IMR-90 (cell line): ENCODE results near the gene FBXO34. TPM values are rescaled to one million over a fixed set of nuclear protein-coding genes. Genes with fewer than 3 reads are reported as not detected.

Experiments
- ATAC-seq: fragments of 200-7000 bp; cut with Tn5 transposase; 2 replicates; pipeline ENCODE4 v1.9.1; 2020; ENCODE audit warnings: low read depth, mild to moderate bottlenecking, moderate library complexity
- BruUV-seq: library from RNA; stranded (reverse); fragments of 400-500 nt; replicated peaks from 2 replicates; lab custom pipeline; 2021; lab: Mats Ljungman, UMichigan
- CTCF ChIA-PET: fragments of 300-600 bp; formaldehyde crosslinking; extraction: SDS; loops from one replicate; lab custom pipeline; 2021; ENCODE audit warnings: antibody characterized with exemption; lab: Yijun Ruan, JAX
- POLR2A ChIA-PET: fragments of 300-600 bp; sonication (Branson Sonifier 250); formaldehyde crosslinking; loops from one replicate; lab custom pipeline; 2022; ENCODE audit warnings: antibody characterized with exemption; ENCODE audit not compliant: unreplicated experiment; lab: Charles Lee
- DNase-seq: peaks from one replicate; pipeline ENCODE4 v3.0.0; 2013
- H2AFZ ChIP-seq: replicated peaks from 2 replicates; pipeline ENCODE3; 2013; ENCODE audit warnings: low read length, mild to moderate bottlenecking; ENCODE audit not compliant: poor library complexity
- H2AK5ac ChIP-seq: 2 replicates; pipeline ENCODE4 v1.6.1; 2013; ENCODE audit warnings: low read depth, low read length, inconsistent platforms
- H2AK9ac ChIP-seq: replicated peaks from 2 replicates; pipeline ENCODE3; 2013; ENCODE audit warnings: mild to moderate bottlenecking, low read depth, low read length, moderate library complexity; ENCODE audit not compliant: poor library complexity
- H2BK120ac ChIP-seq: 2 replicates; pipeline ENCODE4 v1.6.1; 2013; ENCODE audit warnings: low read depth, low read length, inconsistent platforms
- H2BK15ac ChIP-seq: 3 replicates; pipeline ENCODE4 v1.6.1; 2013; ENCODE audit warnings: low read depth, low read length, inconsistent platforms
- H2BK20ac ChIP-seq: 2 replicates; pipeline ENCODE4 v1.6.1; 2013; ENCODE audit warnings: low read depth, mild to moderate bottlenecking, inconsistent platforms, low read length, moderate library complexity
- H2BK5ac ChIP-seq: 2 replicates; pipeline ENCODE4 v1.6.1; 2013; ENCODE audit warnings: mild to moderate bottlenecking, low read depth, low read length, inconsistent platforms; ENCODE audit not compliant: poor library complexity, severe bottlenecking
- H3K14ac ChIP-seq: replicated peaks from 2 replicates; pipeline ENCODE4 v1.6.1; 2013; ENCODE audit warnings: low read depth, low read length, inconsistent platforms
- H3K18ac ChIP-seq: 2 replicates; pipeline ENCODE4 v1.6.1; 2013; ENCODE audit warnings: low read depth, low read length, control low read depth
- H3K23ac ChIP-seq: 2 replicates; pipeline ENCODE4 v1.6.1; 2013; ENCODE audit warnings: low read depth, low read length, inconsistent platforms
- H3K27ac ChIP-seq: 2 replicates; pipeline ENCODE4 v1.5.1; 2013; ENCODE audit warnings: mild to moderate bottlenecking, control low read depth, low read length; ENCODE audit not compliant: insufficient read depth
- H3K27me3 ChIP-seq: 2 replicates; pipeline ENCODE4 v1.6.1; 2013; ENCODE audit warnings: low read length; ENCODE audit not compliant: control insufficient read depth, insufficient read depth
- H3K36me3 ChIP-seq: 2 replicates; pipeline ENCODE4 v1.6.1; 2013; ENCODE audit warnings: low read length, mixed read lengths; ENCODE audit not compliant: control insufficient read depth, insufficient read depth
- H3K4ac ChIP-seq: 2 replicates; pipeline ENCODE4 v1.6.1; 2013; ENCODE audit warnings: low read depth, low read length, inconsistent platforms
- H3K4me1 ChIP-seq: 2 replicates; pipeline ENCODE4 v1.6.1; 2013; ENCODE audit warnings: low read length, mixed read lengths; ENCODE audit not compliant: control insufficient read depth, insufficient read depth
- H3K4me2 ChIP-seq: 2 replicates; pipeline ENCODE4 v1.6.1; 2013; ENCODE audit warnings: low read depth, mild to moderate bottlenecking, control low read depth, low read length, moderate library complexity
- H3K4me3 ChIP-seq: 2 replicates; pipeline ENCODE4 v1.5.1; 2013; ENCODE audit warnings: low read depth, mild to moderate bottlenecking, control low read depth, low read length, moderate library complexity; ENCODE audit not compliant: insufficient read depth
- H3K56ac ChIP-seq: 2 replicates; pipeline ENCODE4 v1.6.1; 2013; ENCODE audit warnings: low read length, inconsistent platforms; ENCODE audit not compliant: insufficient read depth; ENCODE audit errors: extremely low read depth
- H3K79me1 ChIP-seq, 2 experiments: 2 replicates each; pipeline ENCODE4 v1.6.1; 2013; ENCODE audit warnings: low read length in 2 of 2, inconsistent platforms in 1 of 2, low read depth in 1 of 2
- H3K9ac ChIP-seq: 2 replicates; pipeline ENCODE4 v1.6.1; 2013; ENCODE audit warnings: low read depth, low read length, control low read depth
- H3K9me1 ChIP-seq: 2 replicates; pipeline ENCODE4 v1.6.1; 2013; ENCODE audit warnings: low read length, inconsistent platforms; ENCODE audit not compliant: insufficient read depth
- H3K9me3 ChIP-seq: 2 replicates; pipeline ENCODE4 v1.6.1; 2013; ENCODE audit warnings: low read length; ENCODE audit not compliant: control insufficient read depth, insufficient read depth
- H4K20me1 ChIP-seq: 2 replicates; pipeline ENCODE4 v1.6.1; 2013; ENCODE audit warnings: low read length, inconsistent platforms; ENCODE audit not compliant: insufficient read depth
- H4K5ac ChIP-seq: 2 replicates; pipeline ENCODE4 v1.6.1; 2013; ENCODE audit warnings: mild to moderate bottlenecking, low read depth, low read length, control low read depth
- H4K8ac ChIP-seq, 2 experiments: 2 replicates each; pipeline ENCODE4 v1.6.1; 2013; ENCODE audit warnings: low read depth in 2 of 2, low read length in 2 of 2, control low read depth in 1 of 2, inconsistent platforms in 1 of 2
- H4K91ac ChIP-seq: 2 replicates; pipeline ENCODE4 v1.6.1; 2013; ENCODE audit warnings: low read depth, low read length, inconsistent platforms; ENCODE audit not compliant: insufficient read depth
- BHLHE40 ChIP-seq: fragments of 150-350 bp; IDR thresholded peaks from 2 replicates; pipeline ENCODE4 v1.6.1; 2016; ENCODE audit warnings: mild to moderate bottlenecking, low read depth, low read length
- CEBPB ChIP-seq: IDR thresholded peaks from 2 replicates; pipeline ENCODE4 v1.6.1; 2012; ENCODE audit warnings: low read depth, low read length, improper control_type of control experiment
- CHD1 ChIP-seq: IDR thresholded peaks from 2 replicates; pipeline ENCODE4 v1.6.1; 2012; ENCODE audit warnings: low read depth, low read length, improper control_type of control experiment
- FOS ChIP-seq: fragments of 150-350 bp; IDR thresholded peaks from 2 replicates; pipeline ENCODE4 v1.6.1; 2016; ENCODE audit warnings: low read depth, low read length
- MAFK ChIP-seq: IDR thresholded peaks from 2 replicates; pipeline ENCODE4 v1.6.1; 2012; ENCODE audit warnings: low read depth, low read length, improper control_type of control experiment
- MAZ ChIP-seq: IDR thresholded peaks from 2 replicates; pipeline ENCODE4 v1.6.1; 2012; ENCODE audit warnings: low read depth, mild to moderate bottlenecking, low read length, improper control_type of control experiment, moderate library complexity, borderline replicate concordance
- MXI1 ChIP-seq: IDR thresholded peaks from 2 replicates; pipeline ENCODE4 v1.6.1; 2012; ENCODE audit warnings: low read depth, mild to moderate bottlenecking, low read length, moderate library complexity, borderline replicate concordance
- POLR2A ChIP-seq: IDR thresholded peaks from 2 replicates; pipeline ENCODE4 v1.6.1; 2012; ENCODE audit warnings: mild to moderate bottlenecking, low read depth, low read length
- RAD21 ChIP-seq: IDR thresholded peaks from 2 replicates; pipeline ENCODE4 v1.6.1; 2012; ENCODE audit warnings: low read length, improper control_type of control experiment
- RCOR1 ChIP-seq: IDR thresholded peaks from 2 replicates; pipeline ENCODE4 v1.6.1; 2012; ENCODE audit warnings: mild to moderate bottlenecking, low read length, improper control_type of control experiment; ENCODE audit not compliant: insufficient replicate concordance
- RFX5 ChIP-seq: IDR thresholded peaks from 2 replicates; pipeline ENCODE4 v1.8.0; 2012; ENCODE audit warnings: low read depth, mild to moderate bottlenecking, low read length, moderate library complexity
- SMC3 ChIP-seq: fragments of 150-350 bp; IDR thresholded peaks from 2 replicates; pipeline ENCODE4 v1.6.1; 2016; ENCODE audit warnings: low read depth, mild to moderate bottlenecking, antibody characterized with exemption, low read length, moderate library complexity
- WGBS, 2 experiments: methylation state at CpG; one replicate each; pipeline versions ENCODE4 v1.1.5 to v1.1.7; 2013; ENCODE audit warnings: missing lambda C conversion rate in 2 of 2; ENCODE audit not compliant: insufficient read length in 1 of 2; ENCODE audit errors: extremely low coverage in 2 of 2; 5-methylcytosine and 5-hydroxymethylcytosine counted together
- dilution Hi-C: fragments of 300-500 bp; cut with HindIII; formaldehyde crosslinking; loops from one replicate; pipeline ENCODE4 v1.14.3; 2018; ENCODE audit warnings: low sequenced_read_pairs; ENCODE audit not compliant: unreplicated experiment
- in situ Hi-C: fragments of 300-500 bp; cut with MboI; formaldehyde crosslinking; loops from 3 replicates; pipeline ENCODE4 v1.14.3; 2019; ENCODE audit warnings: low sequenced_read_pairs, inconsistent platforms, mixed read lengths
- intact Hi-C: fragments of 100-400 bp; cut with micrococcal nuclease; formaldehyde crosslinking; loops from 2 replicates; pipeline ENCODE4 v1.10.0; 2022
- polyA plus RNA-seq, 3 experiments: library from polyadenylated mRNA; depleted of rRNA; stranded (reverse); fragments of >200 nt; gene quantifications; 2 replicates each; pipeline ENCODE4 v1.2.3, GENCODE V29; 2012; ENCODE audit warnings: low replicate concordance in 1 of 3
- total RNA-seq: library from RNA; depleted of rRNA; stranded (reverse); fragments of >200 nt; gene quantifications from 2 replicates; pipeline ENCODE4 v1.2.3, GENCODE V29; 2012
- TF ChIP-seq, protein P1 (sequence below): fragments of 150-350 bp; IDR thresholded peaks from 2 replicates; pipeline ENCODE4 v1.6.1; 2016; ENCODE audit warnings: low read depth, mild to moderate bottlenecking, low read length, moderate library complexity, borderline replicate concordance
- TF ChIP-seq, protein P2 (sequence below): conservative IDR thresholded peaks from 2 replicates; pipeline ENCODE4 v1.5.1; 2012; ENCODE audit warnings: mild to moderate bottlenecking, low read depth, low read length, improper control_type of control experiment
- TF ChIP-seq, protein P3 (sequence below): fragments of 150-350 bp; IDR thresholded peaks from 2 replicates; pipeline ENCODE4 v1.6.1; 2017; ENCODE audit warnings: mild to moderate bottlenecking, antibody characterized with exemption, low read length, low read depth

FBXO34 gene
- total and polyA plus RNA-seq, 2 of the 4 experiments (the other 2 are of a cell fraction) = 15.4 to 35.1 TPM

DNA sequence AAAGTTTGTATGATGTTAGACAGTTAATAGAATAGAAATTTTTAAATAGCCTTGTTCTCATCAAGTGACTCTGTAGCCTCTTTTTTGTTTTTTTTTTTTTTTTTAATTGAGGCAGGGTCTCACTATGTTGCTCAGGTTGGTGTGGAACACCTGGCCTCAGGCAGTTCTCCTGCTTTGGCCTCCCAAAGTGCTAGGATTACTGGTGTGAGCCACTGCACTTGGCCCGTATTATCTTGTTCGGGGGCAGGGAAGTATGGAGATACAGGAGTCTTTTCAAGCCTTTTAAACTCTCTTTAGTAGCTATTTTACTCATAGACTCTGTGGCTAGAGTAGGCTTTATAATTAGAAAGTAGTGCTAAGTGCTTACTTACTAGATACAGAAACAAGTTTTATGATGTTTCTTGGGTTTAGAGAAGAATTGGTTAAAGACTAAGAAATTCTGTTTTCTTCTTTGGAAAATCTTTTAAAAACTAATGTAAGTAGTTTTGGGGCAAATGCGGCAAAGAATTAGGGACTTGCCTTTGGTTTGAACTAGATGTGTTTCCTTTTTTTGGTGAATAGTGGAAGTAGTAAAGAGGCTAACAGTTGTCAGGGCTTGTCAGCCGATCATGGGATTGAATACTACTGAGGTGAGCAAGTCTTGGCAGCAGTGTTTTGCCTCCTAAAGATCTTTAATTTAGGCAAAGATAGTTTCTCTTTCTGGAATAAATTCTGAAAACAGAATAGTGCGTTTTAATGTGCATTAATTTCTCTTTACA lies 31.3 kb downstream of the FBXO34 start:
- DNase-seq = no peak
- H4K91ac ChIP-seq = no peak overlapping the region
- H3K4ac ChIP-seq = no peak overlapping the region
- H4K8ac ChIP-seq = no peak overlapping the region
- no peak overlapping the region for H3K56ac ChIP-seq
- H3K4me1 ChIP-seq = peaks cover 4% of the 10 kb centered on the region; the same call in 1 of the 2 replicates
- POLR2A ChIA-PET = no interaction called here
- CTCF ChIA-PET = interaction anchor here (1.1 kb wide), 1 partner anchor 34 kb away, joined by 3 read pairs; no protein-coding TSS in a partner anchor
- H3K23ac ChIP-seq = no peak overlapping the region
- H3K9me3 ChIP-seq = no peaks in the 10 kb centered on the region
- intact Hi-C loops = no loop called here
- dilution Hi-C loops = no loop called here
- no peak overlapping the region for H2AFZ ChIP-seq
- H2AK9ac ChIP-seq = no peak overlapping the region
- H3K4me2 ChIP-seq = no peak overlapping the region
- H3K18ac ChIP-seq = no peak overlapping the region
- no peak overlapping the region for H2BK5ac ChIP-seq
- H2AK5ac ChIP-seq = no peak overlapping the region
- no peak overlapping the region for H3K27ac ChIP-seq
- H2BK15ac ChIP-seq = no peak overlapping the region
- H2BK20ac ChIP-seq = no peak overlapping the region
- no peaks in the 10 kb centered on the region for H3K27me3 ChIP-seq
- H4K20me1 ChIP-seq = peaks cover 35% of the 10 kb centered on the region; the same call in 1 of the 2 replicates
- peaks cover 6% of the 10 kb centered on the region for H3K36me3 ChIP-seq
- H3K9ac ChIP-seq = no peak overlapping the region
- H3K14ac ChIP-seq = no peak overlapping the region
- no peak overlapping the region for H3K4me3 ChIP-seq
- in situ Hi-C loops = no loop called here
- peaks cover 26 to 59% of the 10 kb centered on the region in 2 experiments for H3K79me1 ChIP-seq
- no peak for ATAC-seq
- H4K5ac ChIP-seq = no peak overlapping the region
- BruUV-seq = no TSS peak
- WGBS, 2 experiments = no CpG with 5 or more reads among the region's 5 CpGs
- H2BK120ac ChIP-seq = no peak overlapping the region
- H3K9me1 ChIP-seq = peaks cover 8% of the 10 kb centered on the region; the same call in 1 of the 2 replicates
- TF ChIP-seq, protein P1, sequence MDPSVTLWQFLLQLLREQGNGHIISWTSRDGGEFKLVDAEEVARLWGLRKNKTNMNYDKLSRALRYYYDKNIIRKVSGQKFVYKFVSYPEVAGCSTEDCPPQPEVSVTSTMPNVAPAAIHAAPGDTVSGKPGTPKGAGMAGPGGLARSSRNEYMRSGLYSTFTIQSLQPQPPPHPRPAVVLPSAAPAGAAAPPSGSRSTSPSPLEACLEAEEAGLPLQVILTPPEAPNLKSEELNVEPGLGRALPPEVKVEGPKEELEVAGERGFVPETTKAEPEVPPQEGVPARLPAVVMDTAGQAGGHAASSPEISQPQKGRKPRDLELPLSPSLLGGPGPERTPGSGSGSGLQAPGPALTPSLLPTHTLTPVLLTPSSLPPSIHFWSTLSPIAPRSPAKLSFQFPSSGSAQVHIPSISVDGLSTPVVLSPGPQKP = no peak
- no peak for TF ChIP-seq SMC3
- no peak for TF ChIP-seq CEBPB
- TF ChIP-seq, protein P2, sequence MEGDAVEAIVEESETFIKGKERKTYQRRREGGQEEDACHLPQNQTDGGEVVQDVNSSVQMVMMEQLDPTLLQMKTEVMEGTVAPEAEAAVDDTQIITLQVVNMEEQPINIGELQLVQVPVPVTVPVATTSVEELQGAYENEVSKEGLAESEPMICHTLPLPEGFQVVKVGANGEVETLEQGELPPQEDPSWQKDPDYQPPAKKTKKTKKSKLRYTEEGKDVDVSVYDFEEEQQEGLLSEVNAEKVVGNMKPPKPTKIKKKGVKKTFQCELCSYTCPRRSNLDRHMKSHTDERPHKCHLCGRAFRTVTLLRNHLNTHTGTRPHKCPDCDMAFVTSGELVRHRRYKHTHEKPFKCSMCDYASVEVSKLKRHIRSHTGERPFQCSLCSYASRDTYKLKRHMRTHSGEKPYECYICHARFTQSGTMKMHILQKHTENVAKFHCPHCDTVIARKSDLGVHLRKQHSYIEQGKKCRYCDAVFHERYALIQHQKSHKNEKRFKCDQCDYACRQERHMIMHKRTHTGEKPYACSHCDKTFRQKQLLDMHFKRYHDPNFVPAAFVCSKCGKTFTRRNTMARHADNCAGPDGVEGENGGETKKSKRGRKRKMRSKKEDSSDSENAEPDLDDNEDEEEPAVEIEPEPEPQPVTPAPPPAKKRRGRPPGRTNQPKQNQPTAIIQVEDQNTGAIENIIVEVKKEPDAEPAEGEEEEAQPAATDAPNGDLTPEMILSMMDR = no peak
- TF ChIP-seq MXI1 = no peak
- TF ChIP-seq MAFK = no peak
- no peak for TF ChIP-seq CHD1
- TF ChIP-seq RFX5 = no peak
- TF ChIP-seq RAD21 = no peak
- no peak for TF ChIP-seq FOS
- no peak for TF ChIP-seq POLR2A
- TF ChIP-seq MAZ = no peak
- TF ChIP-seq, protein P3, sequence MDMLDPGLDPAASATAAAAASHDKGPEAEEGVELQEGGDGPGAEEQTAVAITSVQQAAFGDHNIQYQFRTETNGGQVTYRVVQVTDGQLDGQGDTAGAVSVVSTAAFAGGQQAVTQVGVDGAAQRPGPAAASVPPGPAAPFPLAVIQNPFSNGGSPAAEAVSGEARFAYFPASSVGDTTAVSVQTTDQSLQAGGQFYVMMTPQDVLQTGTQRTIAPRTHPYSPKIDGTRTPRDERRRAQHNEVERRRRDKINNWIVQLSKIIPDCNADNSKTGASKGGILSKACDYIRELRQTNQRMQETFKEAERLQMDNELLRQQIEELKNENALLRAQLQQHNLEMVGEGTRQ = no peak
- TF ChIP-seq BHLHE40 = no peak
- TF ChIP-seq RCOR1 = no peak
